OCI-LY7 (cell line): ENCODE measurements around the gene NXPE4.

Experiments
- CTCF ChIP-seq: fragments of 200-600 bp; sonication (generic); conservative IDR thresholded peaks from 2 replicates; pipeline ENCODE4 v1.5.1; 2014; ENCODE audit warnings: mild to moderate bottlenecking, antibody characterized with exemption, low read length, moderate library complexity, mixed read lengths
- EZH2phosphoT487 ChIP-seq: fragments of 200-600 bp; sonication (generic); IDR thresholded peaks from 2 replicates; pipeline ENCODE4 v1.6.1; 2018; ENCODE audit warnings: low read depth, borderline replicate concordance, mild to moderate bottlenecking, mixed run types, antibody characterized with exemption, low read length, moderate library complexity, mixed read lengths

GRCh38 chr11:114524122-114524521 lies 71.5 kb downstream of the NXPE4 start:
- TF ChIP-seq EZH2phosphoT487 (no peak), CTCF (no peak)
